Measurements from ENCODE around the gene CARMIL1.

CARMIL1 gene

GRCh38 chr6:25497383-25498040 lies 218.3 kb downstream of the CARMIL1 start:
- no peak for FAIRE-seq
- TF ChIP-seq CTCF (IDR thresholded peaks at IDR 0.05; ENCODE audit: insufficient read depth, missing control alignments) = no peak
- DNase-seq (ENCODE audit: insufficient read length, low spot score) = no peak

GRCh38 chr6:25498505-25498904 lies 219.3 kb downstream of the CARMIL1 start:
- no peak for DNase-seq (ENCODE audit: insufficient read length, low spot score)
- no peak for TF ChIP-seq CTCF (IDR thresholded peaks at IDR 0.05; ENCODE audit: insufficient read depth, missing control alignments)
- FAIRE-seq = no peak

- DNase-seq (ENCODE audit: insufficient read length, low spot score) (no peak), FAIRE-seq (no peak)
- no peak for TF ChIP-seq CTCF (IDR thresholded peaks at IDR 0.05; ENCODE audit: insufficient read depth, missing control alignments)
Measured at GRCh38 chr6:25499615-25500235, 220.6 kb downstream of the CARMIL1 start.

GRCh38 chr6:25503686-25504085 lies 224.5 kb downstream of the CARMIL1 start:
- TF ChIP-seq CTCF (IDR thresholded peaks at IDR 0.05; ENCODE audit: insufficient read depth, missing control alignments) = no peak
- FAIRE-seq = no peak
- no peak for DNase-seq (ENCODE audit: insufficient read length, low spot score)

GRCh38 chr6:25504661-25505060 lies 225.5 kb downstream of the CARMIL1 start:
- TF ChIP-seq CTCF (IDR thresholded peaks at IDR 0.05; ENCODE audit: insufficient read depth, missing control alignments) = no peak
- DNase-seq (ENCODE audit: insufficient read length, low spot score) (no peak), FAIRE-seq (no peak)

- TF ChIP-seq CTCF (IDR thresholded peaks at IDR 0.05; ENCODE audit: insufficient read depth, missing control alignments) = no peak
- DNase-seq (ENCODE audit: insufficient read length, low spot score) = no peak
- no peak for FAIRE-seq
Measured at GRCh38 chr6:25506020-25506419, 226.8 kb downstream of the CARMIL1 start.

GRCh38 chr6:25508051-25508450 lies 228.9 kb downstream of the CARMIL1 start:
- no peak for DNase-seq (ENCODE audit: insufficient read length, low spot score)
- TF ChIP-seq CTCF (IDR thresholded peaks at IDR 0.05; ENCODE audit: insufficient read depth, missing control alignments) = no peak
- FAIRE-seq = no peak
